ENCODE data around the gene IFNA16.
"Not testable (repeated sequence)": the region's sequence is repeated elsewhere in the genome, so short reads cannot be mapped to it uniquely, and the experiment has no call there.

The IFNA16 gene

GRCh38 chr9:21194867-21195776 is 22.0 kb downstream of the IFNA16 start:
- peak; percentile 22 to 34 for DNase-seq

GRCh38 chr9:21187487-21187886 is 29.6 kb downstream of the IFNA16 start, which contains the start of gene IFNA4:
Gene IFNA4 (minus strand): TSS chr9:21187587. CDS start chr9:21187531, 56 bp downstream.
- DNase-seq, result not testable (repeated sequence)

- DNase-seq, result peak in 1 of 2 donors; percentile 11
Measured at GRCh38 chr9:21182810-21183736, 34.0 kb downstream of the IFNA16 start.

DNA sequence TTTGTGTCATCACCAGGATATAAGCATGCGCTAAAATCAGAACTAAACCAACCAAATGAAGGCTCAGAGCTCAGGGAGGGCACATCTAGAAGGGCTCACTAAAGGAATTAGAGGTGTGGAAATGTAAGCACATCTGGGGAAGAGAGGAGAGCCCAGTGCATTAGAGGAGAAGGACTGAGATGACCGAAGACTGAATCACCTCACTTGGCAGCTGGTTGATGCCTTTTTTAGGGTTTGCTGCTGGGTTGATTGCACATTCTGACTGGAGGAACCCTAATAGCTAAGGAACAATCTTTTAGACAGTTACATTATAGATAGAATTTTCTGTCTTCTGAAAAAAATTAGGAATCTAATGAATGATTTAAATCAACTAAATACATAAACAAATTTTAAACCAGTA is 42.4 kb downstream of the IFNA16 start:
- no peak for DNase-seq

GRCh38 chr9:21172156-21172555 is 45.0 kb downstream of the IFNA16 start:
- no peak for DNase-seq

- DNase-seq, result no peak
Measured at GRCh38 chr9:21171351-21171750, 45.8 kb downstream of the IFNA16 start.

DNA sequence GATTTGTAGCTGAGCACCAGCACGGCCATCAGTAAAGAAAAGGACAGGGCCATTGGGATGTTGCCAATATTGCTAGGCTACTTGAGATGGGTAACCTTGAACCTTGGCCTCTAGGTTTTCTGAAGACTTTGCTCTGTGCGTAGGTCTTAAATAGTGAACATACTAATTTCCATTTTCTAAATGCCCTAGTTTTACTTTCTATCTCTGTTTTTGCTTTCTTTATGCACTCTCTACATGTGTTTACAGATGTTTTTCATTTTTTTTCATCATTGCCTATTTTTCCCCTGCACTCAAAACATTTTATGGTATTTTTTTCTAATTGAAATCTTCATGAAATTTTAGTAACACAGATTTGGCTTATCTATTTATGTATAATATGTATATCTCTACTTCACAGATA is 50.6 kb downstream of the IFNA16 start, which contains the start of gene IFNA21:
IFNA21 (minus strand) TSS at position 101 of the 400 bp plus-strand sequence; CDS start at position 53, 48 bp downstream.
- DNase-seq, result not testable (repeated sequence)

Data from stimulated activated CD4-positive, alpha-beta T cell treated with anti-CD3 and anti-CD28 coated beads, Interleukin-2, amount 100 ng/mL, for 24 hours (primary cell).